ENCODE measurements around the gene VPS45. TPM values are rescaled to one million over a fixed set of nuclear protein-coding genes. Genes with fewer than 3 reads are reported as not detected.

Gene VPS45
- total RNA-seq, 1 experiment from 2014 or later: 30.3 TPM

DNA sequence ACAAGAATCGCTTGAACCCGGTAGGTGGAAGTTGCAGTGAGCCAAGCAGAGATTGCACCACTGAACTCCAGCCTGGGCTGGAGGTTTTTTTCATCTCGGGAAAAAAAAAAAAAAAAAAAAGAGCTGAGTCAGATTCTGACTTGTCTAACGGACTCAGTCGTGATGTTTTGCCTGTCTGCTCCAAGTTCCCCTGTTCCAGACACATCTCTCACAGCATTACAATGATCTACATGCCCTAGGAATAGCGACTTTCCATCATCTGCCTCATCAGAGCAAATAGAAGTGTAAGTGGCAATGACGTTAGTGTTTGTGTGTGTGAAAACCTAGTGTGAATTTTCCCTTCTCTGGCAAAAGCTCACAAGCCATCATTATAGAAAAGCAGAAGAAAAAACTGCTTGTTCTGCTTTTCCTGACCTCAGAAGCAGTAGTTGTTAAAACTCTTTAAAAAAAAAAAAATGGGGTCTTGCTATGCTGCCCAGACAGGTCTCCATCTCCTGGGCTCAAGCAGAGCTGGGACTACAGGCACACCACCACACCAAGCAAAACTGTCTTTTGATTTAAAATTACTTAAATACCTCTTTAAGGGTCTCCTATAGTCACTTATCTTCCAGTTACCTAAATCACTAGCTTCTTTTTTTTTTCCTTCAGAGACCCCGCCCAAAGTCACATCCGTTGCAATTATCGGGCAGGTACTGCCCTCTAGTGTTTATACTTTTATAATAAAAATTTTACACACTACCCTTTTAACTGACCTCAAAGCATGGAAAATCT is 119.4 kb downstream of the VPS45 start:
- peak overlapping the region; percentile 69 for H3K4me2 ChIP-seq
- peaks cover 13% of the 10 kb centered on the region; the same call in 1 of the 2 replicates for H3K4me1 ChIP-seq (replicated peaks; ENCODE audit: insufficient read depth)
- H3K36me3 ChIP-seq (ENCODE audit: low read depth): no peaks in the 10 kb centered on the region
- ChIA-PET POLR2A (ENCODE audit: unreplicated experiment) (interaction anchor here (0.5 to 0.7 kb wide), 7 partner anchors 20 to 1008 kb away, joined by 3 to 21 read pairs (median 6); no protein-coding TSS in a partner anchor), CTCF (interaction anchor here (0.6 to 1.5 kb wide), 19 partner anchors 18 to 1830 kb away, joined by 3 to 12 read pairs (median 5); no protein-coding TSS in a partner anchor)
- no peaks in the 10 kb centered on the region for H3K79me2 ChIP-seq (ENCODE audit: low read depth)
- no peaks in the 10 kb centered on the region for H3K27me3 ChIP-seq (ENCODE audit: insufficient read depth, low read depth)
- no peaks in the 10 kb centered on the region for H4K20me1 ChIP-seq (ENCODE audit: insufficient read depth)
- peaks cover 11% of the 10 kb centered on the region for H3F3A ChIP-seq (ENCODE audit: insufficient read depth, low read depth)
- TF ChIP-seq, protein P1, sequence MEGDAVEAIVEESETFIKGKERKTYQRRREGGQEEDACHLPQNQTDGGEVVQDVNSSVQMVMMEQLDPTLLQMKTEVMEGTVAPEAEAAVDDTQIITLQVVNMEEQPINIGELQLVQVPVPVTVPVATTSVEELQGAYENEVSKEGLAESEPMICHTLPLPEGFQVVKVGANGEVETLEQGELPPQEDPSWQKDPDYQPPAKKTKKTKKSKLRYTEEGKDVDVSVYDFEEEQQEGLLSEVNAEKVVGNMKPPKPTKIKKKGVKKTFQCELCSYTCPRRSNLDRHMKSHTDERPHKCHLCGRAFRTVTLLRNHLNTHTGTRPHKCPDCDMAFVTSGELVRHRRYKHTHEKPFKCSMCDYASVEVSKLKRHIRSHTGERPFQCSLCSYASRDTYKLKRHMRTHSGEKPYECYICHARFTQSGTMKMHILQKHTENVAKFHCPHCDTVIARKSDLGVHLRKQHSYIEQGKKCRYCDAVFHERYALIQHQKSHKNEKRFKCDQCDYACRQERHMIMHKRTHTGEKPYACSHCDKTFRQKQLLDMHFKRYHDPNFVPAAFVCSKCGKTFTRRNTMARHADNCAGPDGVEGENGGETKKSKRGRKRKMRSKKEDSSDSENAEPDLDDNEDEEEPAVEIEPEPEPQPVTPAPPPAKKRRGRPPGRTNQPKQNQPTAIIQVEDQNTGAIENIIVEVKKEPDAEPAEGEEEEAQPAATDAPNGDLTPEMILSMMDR (conservative IDR thresholded peaks at IDR 0.05): peak; percentile 87
- TF ChIP-seq EZH2 (IDR thresholded peaks at IDR 0.05; ENCODE audit: low read depth): no peak
- peak in 1 of 2 experiments; percentile 56 for DNase-seq
- intact Hi-C loops (cut with micrococcal nuclease; ENCODE audit: unreplicated experiment): loop anchor here (1.0 kb wide), 1 partner anchor 114 kb away; no protein-coding TSS in a partner anchor
- H3K27ac ChIP-seq: peak overlapping the region; percentile 77
- H3K4me3 ChIP-seq: peak overlapping the region; percentile 37; the same call in 1 of the 2 replicates
- no TSS peak for BruUV-seq (replicated peaks)
- H2AFZ ChIP-seq: peak overlapping the region; percentile 67; the same call in 1 of the 2 replicates
- H3K9me2 ChIP-seq (ENCODE audit: insufficient read depth): no peaks in the 10 kb centered on the region
- no peaks in the 10 kb centered on the region for H3K9me3 ChIP-seq (ENCODE audit: insufficient read depth, low read depth)

- ChIA-PET POLR2A (ENCODE audit: unreplicated experiment) (interaction anchor here (0.5 to 0.6 kb wide), 2 partner anchors 26 to 303 kb away, joined by 3 to 6 read pairs; no protein-coding TSS in a partner anchor), CTCF (interaction anchor here (0.7 to 1.5 kb wide), 6 partner anchors 19 to 303 kb away, joined by 3 to 6 read pairs (median 5); no protein-coding TSS in a partner anchor)
- TF ChIP-seq, protein P1 (conservative IDR thresholded peaks at IDR 0.05): peak; percentile 36; the same call in 1 of the 2 replicates
- TF ChIP-seq EZH2 (IDR thresholded peaks at IDR 0.05; ENCODE audit: low read depth): no peak
- no peak overlapping the region for H2AFZ ChIP-seq
- H3K36me3 ChIP-seq (ENCODE audit: low read depth): no peaks in the 10 kb centered on the region
- H3F3A ChIP-seq (ENCODE audit: insufficient read depth, low read depth): peaks cover 17% of the 10 kb centered on the region
- intact Hi-C loops (cut with micrococcal nuclease; ENCODE audit: unreplicated experiment): loop anchor here (1.0 kb wide), 1 partner anchor 114 kb away; no protein-coding TSS in a partner anchor
- H4K20me1 ChIP-seq (ENCODE audit: insufficient read depth): no peaks in the 10 kb centered on the region
- no TSS peak for BruUV-seq (replicated peaks)
- no peak for DNase-seq
- H3K27ac ChIP-seq: no peak overlapping the region
- H3K79me2 ChIP-seq (ENCODE audit: low read depth): no peaks in the 10 kb centered on the region
- no peak overlapping the region for H3K4me3 ChIP-seq
- H3K9me3 ChIP-seq (ENCODE audit: insufficient read depth, low read depth): no peaks in the 10 kb centered on the region
- peaks cover 18% of the 10 kb centered on the region; the same call in 1 of the 2 replicates for H3K4me1 ChIP-seq (replicated peaks; ENCODE audit: insufficient read depth)
- H3K4me2 ChIP-seq: no peak overlapping the region
- no peaks in the 10 kb centered on the region for H3K9me2 ChIP-seq (ENCODE audit: insufficient read depth)
- no peaks in the 10 kb centered on the region for H3K27me3 ChIP-seq (ENCODE audit: insufficient read depth, low read depth)
These were observed 120.0 kb downstream of the VPS45 start for GRCh38 chr1:150187560-150187931.

DNA sequence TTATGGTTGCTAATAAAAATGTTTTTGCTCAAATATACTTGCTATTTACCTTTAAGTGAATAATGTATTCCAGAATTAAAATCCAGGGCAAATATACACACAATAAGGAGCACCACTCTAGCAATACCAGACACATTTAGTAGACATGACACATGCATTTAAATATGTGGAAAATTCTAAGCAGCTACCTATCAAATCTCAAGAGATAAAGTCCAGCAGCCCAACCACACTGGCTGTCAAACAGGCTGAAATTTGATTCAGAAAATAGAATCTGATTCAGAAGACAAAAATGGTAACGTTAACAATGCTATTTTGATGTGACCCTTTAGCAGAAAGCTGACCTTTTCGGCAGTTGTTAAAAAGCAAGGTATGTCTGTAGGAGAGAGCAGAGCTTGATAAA is 124.4 kb downstream of the VPS45 start:
- Histone ChIP-seq H3K27ac (no peak overlapping the region), H3F3A (ENCODE audit: insufficient read depth, low read depth) (peaks cover 8% of the 10 kb centered on the region), H3K79me2 (ENCODE audit: low read depth) (no peaks in the 10 kb centered on the region), H2AFZ (no peak overlapping the region), H3K4me3 (no peak overlapping the region), H3K4me2 (peak overlapping the region; percentile 1), H4K20me1 (ENCODE audit: insufficient read depth) (no peaks in the 10 kb centered on the region), H3K27me3 (ENCODE audit: insufficient read depth, low read depth) (no peaks in the 10 kb centered on the region), H3K9me3 (ENCODE audit: insufficient read depth, low read depth) (no peaks in the 10 kb centered on the region), H3K4me1 (replicated peaks; ENCODE audit: insufficient read depth) (peaks cover 12% of the 10 kb centered on the region; the same call in 1 of the 2 replicates), H3K9me2 (ENCODE audit: insufficient read depth) (no peaks in the 10 kb centered on the region), H3K36me3 (ENCODE audit: low read depth) (no peaks in the 10 kb centered on the region)
- intact Hi-C loops (cut with micrococcal nuclease; ENCODE audit: unreplicated experiment): no loop called here
- TF ChIP-seq EZH2 (IDR thresholded peaks at IDR 0.05; ENCODE audit: low read depth): no peak
- TF ChIP-seq, protein P1 (conservative IDR thresholded peaks at IDR 0.05): no peak
- BruUV-seq (replicated peaks): no TSS peak
- ChIA-PET CTCF (interaction anchor here (0.6 kb wide), 1 partner anchor 254 kb away, joined by 3 read pairs; no protein-coding TSS in a partner anchor), POLR2A (ENCODE audit: unreplicated experiment) (no interaction called here)
- peak; percentile 16 to 79 for DNase-seq

All from PC-9 (cell line).